Measurements from ENCODE around the gene LYRM2.

The LYRM2 gene

DNA sequence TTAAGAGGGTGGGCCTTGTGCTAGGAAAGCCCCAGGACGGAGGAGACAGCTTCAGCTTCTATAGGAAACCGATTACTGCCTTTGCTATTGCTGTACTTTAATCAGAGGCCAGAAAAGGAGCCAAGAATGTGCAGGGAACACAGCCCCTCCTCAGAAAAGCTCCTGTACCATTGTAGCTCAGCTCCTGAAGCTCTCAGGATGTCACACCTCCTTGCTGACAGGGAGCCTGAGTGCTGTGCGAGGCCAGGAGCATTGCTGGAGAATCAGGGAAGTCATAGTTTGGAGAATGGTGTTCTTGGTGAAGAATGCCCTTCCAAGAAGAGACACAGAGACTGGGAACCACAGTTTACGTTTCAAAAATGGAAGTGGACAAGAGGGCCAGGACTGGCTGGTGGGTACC is 46.8 kb downstream of the LYRM2 start:
- peaks cover 15% of the 10 kb centered on the region for H3K4me1 Mint-ChIP-seq (ENCODE audit: low read depth)
- H3K9me3 Mint-ChIP-seq = peaks cover 15% of the 10 kb centered on the region
- H3K36me3 Mint-ChIP-seq (ENCODE audit: low read depth) = peaks cover 14% of the 10 kb centered on the region
- H3K4me3 Mint-ChIP-seq = no peak overlapping the region
- peaks cover 7% of the 10 kb centered on the region for H3K27me3 Mint-ChIP-seq (ENCODE audit: low read depth)
- no peak overlapping the region for H3K27ac Mint-ChIP-seq

DNA sequence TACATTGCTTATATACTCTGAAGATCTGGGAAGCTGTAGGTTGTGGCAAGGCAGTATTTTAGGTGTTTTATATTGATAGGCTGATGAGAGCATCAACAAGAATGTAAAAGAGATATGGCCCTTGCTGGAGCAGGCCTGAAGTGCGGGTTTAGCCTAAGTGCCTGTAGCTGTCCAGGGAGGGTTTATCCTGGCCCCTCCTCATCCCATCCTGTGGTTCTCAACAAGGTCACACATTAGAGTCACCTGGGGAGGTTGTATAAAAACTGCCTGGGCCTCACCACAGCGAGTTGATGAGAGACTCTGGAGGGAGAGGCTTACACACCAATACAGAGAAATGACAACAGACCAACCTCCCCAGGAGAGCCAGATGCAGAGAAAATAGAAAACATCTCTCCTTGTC is 48.4 kb downstream of the LYRM2 start:
- H3K4me1 Mint-ChIP-seq (ENCODE audit: low read depth) = no peaks in the 10 kb centered on the region
- no peaks in the 10 kb centered on the region for H3K9me3 Mint-ChIP-seq
- H3K27me3 Mint-ChIP-seq (ENCODE audit: low read depth) = peaks cover 7% of the 10 kb centered on the region
- H3K27ac Mint-ChIP-seq = no peak overlapping the region
- H3K4me3 Mint-ChIP-seq = no peak overlapping the region
- peaks cover 5% of the 10 kb centered on the region for H3K36me3 Mint-ChIP-seq (ENCODE audit: low read depth)

DNA sequence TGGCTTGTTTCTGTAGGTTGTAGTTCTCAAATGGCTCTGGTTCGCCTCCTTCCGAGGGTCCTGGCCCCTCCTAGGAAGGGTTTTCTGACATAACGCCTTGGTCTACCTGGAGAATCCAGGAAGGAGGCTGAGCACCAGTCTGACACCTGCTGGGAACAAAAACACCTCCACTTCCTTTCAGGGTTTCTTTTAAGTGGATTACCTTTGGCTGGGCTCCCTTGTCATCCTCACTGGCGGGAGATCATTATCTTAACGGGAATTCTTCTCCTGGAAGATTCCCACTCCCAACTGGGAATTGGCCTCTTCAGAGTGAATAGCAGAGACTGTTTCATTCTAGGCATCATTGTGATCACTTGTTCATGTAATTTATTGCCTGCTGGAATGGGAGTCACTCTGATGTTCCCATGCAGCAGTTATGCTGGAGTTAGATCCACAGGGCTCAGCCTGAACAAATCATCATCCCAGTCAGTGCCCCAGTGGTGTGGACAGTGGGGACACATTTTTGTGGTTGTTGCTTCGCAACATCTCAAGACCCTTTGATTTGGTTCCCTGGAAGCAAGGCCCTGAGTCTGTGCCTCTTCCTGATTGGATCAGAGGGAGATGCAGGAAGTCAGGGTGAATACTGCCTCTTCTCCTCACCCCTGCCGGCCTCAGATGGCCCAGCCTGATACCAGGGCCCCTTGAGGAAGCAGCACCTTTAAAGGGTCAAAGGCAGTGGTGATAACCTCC is 49.1 kb downstream of the LYRM2 start:
- no peak overlapping the region for H3K27ac Mint-ChIP-seq
- H3K9me3 Mint-ChIP-seq = no peaks in the 10 kb centered on the region
- H3K36me3 Mint-ChIP-seq (ENCODE audit: low read depth) = peaks cover 1% of the 10 kb centered on the region
- H3K27me3 Mint-ChIP-seq (ENCODE audit: low read depth) = peaks cover 7% of the 10 kb centered on the region
- no peaks in the 10 kb centered on the region for H3K4me1 Mint-ChIP-seq (ENCODE audit: low read depth)
- H3K4me3 Mint-ChIP-seq = no peak overlapping the region

DNA sequence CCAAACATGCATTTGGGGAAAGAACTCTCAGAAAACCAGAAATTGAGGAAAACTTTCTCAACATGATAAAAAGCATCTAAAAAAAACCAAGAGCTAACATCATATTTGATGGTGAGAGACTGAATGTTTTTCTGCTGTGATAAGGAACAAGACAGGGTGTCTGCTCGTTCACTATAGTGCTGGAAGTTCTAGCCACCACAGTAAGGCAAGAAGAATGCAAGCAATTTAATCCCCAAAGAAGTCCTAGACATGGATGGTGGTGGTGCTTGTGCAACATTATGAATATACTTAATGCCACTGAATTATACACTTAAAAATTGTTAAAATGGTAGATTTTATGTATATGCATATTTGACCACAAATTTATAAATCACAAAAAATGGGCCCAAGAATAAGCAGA is 53.4 kb downstream of the LYRM2 start:
- Mint-ChIP-seq H3K9me3 (no peaks in the 10 kb centered on the region), H3K4me3 (no peak overlapping the region)

DNA sequence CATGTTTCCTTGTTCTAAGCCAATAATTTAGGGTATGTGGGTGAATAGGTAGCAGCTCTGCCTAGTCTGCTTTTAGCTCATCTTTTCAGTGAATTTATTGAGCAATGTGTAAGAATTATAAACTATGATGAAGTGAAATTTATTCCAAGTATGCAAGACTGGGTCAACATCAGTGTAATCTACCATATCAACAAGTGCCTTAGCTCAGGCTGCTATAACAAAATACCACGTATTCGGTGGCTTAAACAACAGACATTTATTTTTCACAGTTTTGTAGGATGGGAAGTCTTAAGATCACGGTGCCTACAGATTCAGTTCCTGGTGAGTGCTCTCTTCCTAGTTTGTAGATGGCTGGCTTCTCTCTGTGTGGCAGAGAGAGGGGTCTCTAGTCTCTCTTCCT is 54.0 kb downstream of the LYRM2 start:
- H3K4me1 Mint-ChIP-seq (ENCODE audit: low read depth) = no peaks in the 10 kb centered on the region
- no peak overlapping the region for H3K4me3 Mint-ChIP-seq
- no peak overlapping the region for H3K27ac Mint-ChIP-seq
- H3K9me3 Mint-ChIP-seq = no peaks in the 10 kb centered on the region
- H3K36me3 Mint-ChIP-seq (ENCODE audit: low read depth) = no peaks in the 10 kb centered on the region
- peaks cover 19% of the 10 kb centered on the region for H3K27me3 Mint-ChIP-seq (ENCODE audit: low read depth)

More for the DNA sequence above, 53.4 kb downstream of the LYRM2 start:
- H3K27me3 Mint-ChIP-seq (ENCODE audit: low read depth) = peaks cover 15% of the 10 kb centered on the region
- no peaks in the 10 kb centered on the region for H3K4me1 Mint-ChIP-seq (ENCODE audit: low read depth)
- H3K27ac Mint-ChIP-seq = no peak overlapping the region
- H3K36me3 Mint-ChIP-seq (ENCODE audit: low read depth) = no peaks in the 10 kb centered on the region

DNA sequence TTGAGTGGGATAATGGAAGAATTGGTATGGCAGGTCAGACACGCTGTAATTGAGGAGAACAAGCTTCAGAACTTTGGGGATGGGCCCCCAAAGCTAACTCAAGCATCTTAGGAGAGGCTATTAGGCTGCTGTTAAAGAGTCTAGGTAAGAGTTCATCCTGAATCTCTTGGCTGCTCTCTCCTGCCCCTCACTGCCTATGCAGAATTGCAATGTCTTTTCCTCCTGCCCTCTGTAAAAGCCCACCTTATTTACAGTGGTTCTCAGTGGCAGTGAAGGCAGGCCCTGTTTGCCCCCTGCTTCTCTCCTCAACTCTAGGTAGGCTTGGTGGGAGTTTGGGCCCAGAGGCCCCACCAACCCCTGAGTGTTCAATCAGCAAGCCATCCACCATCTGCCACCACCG is 55.0 kb downstream of the LYRM2 start:
- no peaks in the 10 kb centered on the region for H3K4me1 Mint-ChIP-seq (ENCODE audit: low read depth)
- H3K27ac Mint-ChIP-seq = no peak overlapping the region
- H3K9me3 Mint-ChIP-seq = no peaks in the 10 kb centered on the region
- H3K36me3 Mint-ChIP-seq (ENCODE audit: low read depth) = no peaks in the 10 kb centered on the region
- H3K4me3 Mint-ChIP-seq = no peak overlapping the region
- H3K27me3 Mint-ChIP-seq (ENCODE audit: low read depth) = peaks cover 19% of the 10 kb centered on the region

DNA sequence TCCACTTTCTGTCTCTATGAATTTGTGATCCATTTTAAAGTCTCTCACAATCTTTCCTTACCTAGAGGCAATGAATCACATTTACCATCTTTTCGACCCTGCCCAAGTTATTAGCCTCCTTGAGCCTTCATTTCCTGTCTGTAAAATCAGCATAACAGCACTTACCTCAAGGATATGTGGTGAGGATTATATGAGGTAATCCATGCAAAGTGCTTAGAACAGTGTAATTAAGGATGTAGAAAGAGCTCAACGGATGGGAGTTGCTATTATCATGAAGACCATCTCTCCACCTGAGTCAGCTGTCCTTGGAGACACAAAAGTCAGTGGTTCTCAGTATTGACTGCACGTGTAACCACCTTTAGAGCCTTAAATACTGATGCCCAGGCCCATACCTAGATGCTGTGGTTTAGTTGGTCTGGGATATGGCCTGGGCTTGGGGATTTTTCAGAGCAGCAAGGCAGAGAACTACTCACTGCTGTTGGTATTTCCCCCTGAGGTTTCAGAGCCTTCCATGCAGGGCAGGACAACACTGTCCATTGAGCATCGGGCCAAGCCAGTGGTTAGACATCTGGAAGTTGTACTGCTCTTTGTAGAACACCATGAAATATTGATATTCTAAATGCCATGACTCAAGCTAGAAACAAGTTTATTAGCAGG is 55.8 kb downstream of the LYRM2 start:
- Mint-ChIP-seq H3K4me3 (no peak overlapping the region), H3K36me3 (ENCODE audit: low read depth) (no peaks in the 10 kb centered on the region), H3K9me3 (no peaks in the 10 kb centered on the region), H3K27me3 (ENCODE audit: low read depth) (peaks cover 12% of the 10 kb centered on the region), H3K27ac (no peak overlapping the region), H3K4me1 (ENCODE audit: low read depth) (no peaks in the 10 kb centered on the region)

DNA sequence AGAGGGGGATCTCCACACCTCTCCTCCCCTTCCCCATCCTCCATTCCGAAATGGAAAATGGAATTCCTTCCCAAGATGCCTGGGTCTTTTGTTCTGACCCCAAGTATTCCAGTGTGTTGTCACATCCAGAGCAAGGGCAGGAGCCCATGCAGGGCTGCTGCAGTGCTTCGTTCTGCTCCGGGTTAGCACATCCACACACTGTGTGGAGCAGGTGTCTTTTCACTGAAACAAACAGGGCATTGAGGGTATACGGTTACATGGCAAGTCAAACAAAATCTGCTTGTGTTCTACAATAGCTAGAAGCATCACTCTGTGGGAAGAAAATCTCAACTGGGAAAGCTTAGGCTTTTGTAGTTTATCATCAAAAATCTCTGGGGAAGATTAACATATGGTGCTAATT is 56.9 kb downstream of the LYRM2 start:
- no peak overlapping the region for H3K27ac Mint-ChIP-seq
- H3K27me3 Mint-ChIP-seq (ENCODE audit: low read depth) = peaks cover 12% of the 10 kb centered on the region
- no peak overlapping the region for H3K4me3 Mint-ChIP-seq
- H3K9me3 Mint-ChIP-seq = no peaks in the 10 kb centered on the region
- H3K36me3 Mint-ChIP-seq (ENCODE audit: low read depth) = no peaks in the 10 kb centered on the region
- H3K4me1 Mint-ChIP-seq (ENCODE audit: low read depth) = no peaks in the 10 kb centered on the region

DNA sequence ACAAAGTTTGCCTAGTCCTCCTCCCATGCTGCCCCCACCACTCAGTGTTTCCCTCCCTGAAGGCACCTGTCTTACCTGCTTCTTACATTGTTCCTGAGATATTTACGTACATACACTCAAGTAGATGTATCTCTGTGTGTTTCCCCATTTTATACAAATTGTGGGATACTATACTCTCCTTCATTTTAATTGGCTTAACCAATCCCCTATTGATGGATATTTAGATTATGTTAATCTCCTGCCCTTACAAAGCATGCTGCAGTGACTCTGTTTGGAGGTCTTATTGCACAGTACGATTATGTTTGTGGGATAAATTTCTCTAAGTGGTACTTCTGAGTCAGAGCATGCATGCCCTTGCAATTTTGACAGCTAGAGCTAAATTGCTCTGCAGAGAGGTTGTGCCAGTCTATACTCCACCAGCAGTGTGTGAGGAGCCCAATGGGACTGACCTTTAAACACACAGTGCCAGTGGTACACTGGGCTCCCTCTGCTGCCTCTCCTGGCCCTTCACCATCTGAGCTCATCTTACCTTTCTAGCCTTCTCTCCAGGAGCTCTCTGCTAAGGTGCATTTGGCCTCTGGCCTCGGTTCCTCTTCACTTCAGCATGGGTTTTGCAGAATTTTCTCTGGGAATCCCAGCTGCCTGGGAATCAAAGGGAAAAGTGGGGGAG is 57.4 kb downstream of the LYRM2 start:
- no peaks in the 10 kb centered on the region for H3K4me1 Mint-ChIP-seq (ENCODE audit: low read depth)
- no peak overlapping the region for H3K27ac Mint-ChIP-seq
- peaks cover 12% of the 10 kb centered on the region for H3K27me3 Mint-ChIP-seq (ENCODE audit: low read depth)
- no peaks in the 10 kb centered on the region for H3K9me3 Mint-ChIP-seq
- H3K4me3 Mint-ChIP-seq = no peak overlapping the region
- H3K36me3 Mint-ChIP-seq (ENCODE audit: low read depth) = no peaks in the 10 kb centered on the region

DNA sequence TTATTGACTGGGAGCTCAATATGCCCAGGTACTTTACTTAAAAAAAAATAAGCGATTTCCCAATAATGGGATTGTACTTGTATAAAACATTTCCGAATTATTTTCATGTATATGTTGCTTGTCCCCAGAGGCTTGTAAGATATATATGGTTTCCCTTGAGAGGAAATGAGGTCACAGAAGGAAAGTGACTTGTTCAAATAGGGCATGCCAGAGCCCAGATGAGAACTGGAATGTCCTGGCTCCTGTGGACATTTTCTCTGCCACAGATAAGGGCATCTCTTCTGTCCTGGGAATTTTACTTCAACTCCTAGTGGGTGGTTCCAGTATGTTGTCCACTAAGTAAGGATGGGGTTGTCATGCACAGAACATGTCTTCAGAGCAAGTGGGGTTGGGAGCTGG is 63.0 kb downstream of the LYRM2 start:
- Mint-ChIP-seq H3K4me3 (no peak overlapping the region), H3K9me3 (no peaks in the 10 kb centered on the region), H3K27ac (no peak overlapping the region), H3K4me1 (ENCODE audit: low read depth) (peaks cover 3% of the 10 kb centered on the region), H3K36me3 (ENCODE audit: low read depth) (no peaks in the 10 kb centered on the region), H3K27me3 (ENCODE audit: low read depth) (peaks cover 5% of the 10 kb centered on the region)

DNA sequence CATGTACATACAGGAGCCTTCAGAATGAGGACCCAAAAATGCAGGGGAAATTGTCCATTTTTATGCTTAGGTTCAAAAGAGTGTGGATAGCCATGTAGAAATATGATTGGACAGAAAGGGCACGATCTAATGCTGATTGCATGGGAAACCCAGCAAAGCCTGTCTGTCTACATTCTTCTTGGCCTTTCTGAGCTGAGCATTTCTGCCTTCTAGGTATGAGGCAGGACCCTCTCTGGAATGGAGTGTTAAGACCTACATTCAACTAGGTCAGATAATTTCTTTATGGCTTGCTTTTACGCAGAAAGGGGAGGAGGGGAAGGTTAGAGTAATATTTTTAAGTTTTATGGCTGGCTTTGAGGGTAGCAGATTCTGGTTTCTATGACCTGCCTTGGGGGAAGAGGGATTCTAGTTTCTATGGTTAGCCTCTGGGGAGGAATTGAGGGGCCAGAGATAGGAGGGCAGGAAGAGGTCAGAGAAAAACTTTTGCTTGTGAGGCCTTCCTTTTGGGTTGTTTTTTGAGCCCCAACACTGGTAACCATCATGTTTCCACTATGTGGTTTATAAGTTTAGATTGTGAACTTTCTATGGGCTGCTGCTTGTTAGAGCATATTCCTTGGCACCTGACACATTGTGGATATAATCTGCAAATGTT is 63.5 kb downstream of the LYRM2 start:
- peaks cover 4% of the 10 kb centered on the region for H3K27me3 Mint-ChIP-seq (ENCODE audit: low read depth)
- peaks cover 3% of the 10 kb centered on the region for H3K4me1 Mint-ChIP-seq (ENCODE audit: low read depth)
- H3K9me3 Mint-ChIP-seq = no peaks in the 10 kb centered on the region
- no peak overlapping the region for H3K4me3 Mint-ChIP-seq
- no peak overlapping the region for H3K27ac Mint-ChIP-seq
- no peaks in the 10 kb centered on the region for H3K36me3 Mint-ChIP-seq (ENCODE audit: low read depth)

DNA sequence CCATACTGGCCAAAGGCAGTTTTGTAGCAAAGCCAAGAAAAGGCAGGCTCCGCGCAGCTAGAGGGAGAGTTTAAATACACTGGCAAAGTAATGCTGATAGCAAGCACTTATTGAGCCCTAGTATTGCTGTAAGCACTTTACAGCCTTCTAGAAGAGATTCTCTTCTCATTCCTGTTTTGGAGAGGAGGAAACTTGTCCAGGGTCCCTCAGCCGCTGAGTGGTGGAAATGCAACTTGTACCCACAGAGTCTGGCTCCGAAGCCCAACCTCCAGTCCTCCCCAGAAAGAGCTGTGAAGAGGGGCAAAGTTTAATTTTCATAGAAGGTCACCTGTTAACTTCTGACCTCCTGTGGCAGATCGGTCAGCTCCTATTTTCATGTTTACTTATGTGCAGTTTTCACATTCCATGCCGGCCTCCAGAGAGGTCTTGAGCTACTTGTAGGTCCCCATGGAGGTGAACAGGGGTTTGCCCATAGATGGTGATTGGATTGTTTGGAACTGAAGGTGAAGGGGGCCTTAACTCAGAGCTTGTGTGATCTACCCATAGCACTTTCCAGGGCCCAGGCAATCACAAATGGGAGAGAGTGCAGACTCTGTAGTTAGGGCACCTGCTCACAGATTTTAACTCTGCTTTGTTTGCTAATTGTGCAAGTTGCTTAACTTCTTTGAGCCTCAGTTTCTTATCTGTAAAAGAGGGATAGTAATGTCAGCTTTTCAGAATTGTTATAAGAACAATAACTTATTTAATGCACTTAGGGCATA is 70.7 kb downstream of the LYRM2 start:
- Mint-ChIP-seq H3K9me3 (no peaks in the 10 kb centered on the region), H3K4me3 (no peak overlapping the region), H3K27me3 (ENCODE audit: low read depth) (peaks cover 8% of the 10 kb centered on the region), H3K27ac (no peak overlapping the region), H3K36me3 (ENCODE audit: low read depth) (no peaks in the 10 kb centered on the region), H3K4me1 (ENCODE audit: low read depth) (no peaks in the 10 kb centered on the region)

DNA sequence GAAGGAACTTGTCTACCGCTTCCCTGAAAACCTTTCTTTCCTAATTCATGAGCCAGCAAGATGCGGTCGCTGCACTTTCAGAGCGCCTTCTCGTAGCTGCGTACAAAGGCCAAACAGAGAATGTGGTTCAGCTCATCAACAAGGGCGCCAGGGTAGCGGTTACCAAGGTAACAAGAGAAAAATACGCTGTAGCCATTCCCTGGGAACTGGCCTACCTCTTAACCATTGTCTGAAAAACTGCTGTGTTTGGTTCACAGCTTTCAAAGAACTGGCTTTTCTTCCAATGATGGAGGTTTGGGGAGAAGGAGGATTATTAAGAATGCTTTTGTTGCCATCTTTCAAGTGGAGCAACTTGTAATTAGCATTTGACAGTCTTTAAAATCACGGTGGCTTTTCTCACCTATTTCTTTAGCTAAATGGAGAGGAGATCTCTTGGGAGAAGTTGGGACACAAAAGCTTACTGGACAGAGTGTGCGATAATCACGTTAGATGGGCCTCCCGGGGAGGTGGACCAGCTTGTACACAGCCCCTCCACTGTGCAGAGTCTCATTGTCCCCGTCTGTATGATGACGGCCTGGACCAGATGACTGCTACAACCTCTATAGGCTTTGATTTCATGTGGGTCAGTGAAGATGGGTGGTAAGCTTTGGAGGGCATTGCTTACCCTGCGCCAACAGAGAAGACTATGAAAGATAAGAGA is 71.5 kb downstream of the LYRM2 start:
- Mint-ChIP-seq H3K27ac (no peak overlapping the region), H3K9me3 (no peaks in the 10 kb centered on the region), H3K36me3 (ENCODE audit: low read depth) (no peaks in the 10 kb centered on the region), H3K4me3 (no peak overlapping the region), H3K4me1 (ENCODE audit: low read depth) (no peaks in the 10 kb centered on the region), H3K27me3 (ENCODE audit: low read depth) (peaks cover 13% of the 10 kb centered on the region)
